ENCODE measurements around the gene ACTL10.
"Not testable (repeated sequence)": the region's sequence is repeated elsewhere in the genome, so short reads cannot be mapped to it uniquely, and the experiment has no call there.

Gene ACTL10

GRCh38 chr20:33700696-33701441 is 34.1 kb downstream of the ACTL10 start:
- not testable (repeated sequence) for H3K27me3 Mint-ChIP-seq (ENCODE audit: low read depth); H3K4me3 Mint-ChIP-seq

GRCh38 chr20:33701629-33702450 is 35.1 kb downstream of the ACTL10 start:
- H3K9me3 Mint-ChIP-seq: peaks cover 3% of the 10 kb centered on the region
- no peak overlapping the region for H3K4me3 Mint-ChIP-seq
- H3K27ac Mint-ChIP-seq: no peak overlapping the region
- peaks cover 8% of the 10 kb centered on the region for H3K36me3 Mint-ChIP-seq (ENCODE audit: low read depth)
- no peaks in the 10 kb centered on the region for H3K4me1 Mint-ChIP-seq (ENCODE audit: low read depth)
- H3K27me3 Mint-ChIP-seq (ENCODE audit: low read depth): no peaks in the 10 kb centered on the region

More at GRCh38 chr20:33700696-33701441, 34.1 kb downstream of the ACTL10 start:
- H3K36me3 Mint-ChIP-seq (ENCODE audit: low read depth); H3K9me3 Mint-ChIP-seq; H3K4me1 Mint-ChIP-seq (ENCODE audit: low read depth); H3K27ac Mint-ChIP-seq: not testable (repeated sequence)

GRCh38 chr20:33702861-33703260 is 36.1 kb downstream of the ACTL10 start:
- Mint-ChIP-seq H3K9me3 (peaks cover 3% of the 10 kb centered on the region), H3K4me1 (ENCODE audit: low read depth) (no peaks in the 10 kb centered on the region), H3K36me3 (ENCODE audit: low read depth) (peaks cover 12% of the 10 kb centered on the region), H3K4me3 (no peak overlapping the region), H3K27ac (no peak overlapping the region), H3K27me3 (ENCODE audit: low read depth) (no peaks in the 10 kb centered on the region)

- Mint-ChIP-seq H3K27ac (no peak overlapping the region), H3K9me3 (no peaks in the 10 kb centered on the region), H3K4me1 (ENCODE audit: low read depth) (no peaks in the 10 kb centered on the region), H3K4me3 (no peak overlapping the region), H3K36me3 (ENCODE audit: low read depth) (peaks cover 11% of the 10 kb centered on the region), H3K27me3 (ENCODE audit: low read depth) (no peaks in the 10 kb centered on the region)
These were observed 36.9 kb downstream of the ACTL10 start for GRCh38 chr20:33703498-33704137.

GRCh38 chr20:33704197-33704924 is 37.6 kb downstream of the ACTL10 start:
- Mint-ChIP-seq H3K36me3 (ENCODE audit: low read depth) (peaks cover 11% of the 10 kb centered on the region), H3K27ac (no peak overlapping the region), H3K27me3 (ENCODE audit: low read depth) (no peaks in the 10 kb centered on the region), H3K4me1 (ENCODE audit: low read depth) (peaks cover 3% of the 10 kb centered on the region), H3K9me3 (no peaks in the 10 kb centered on the region), H3K4me3 (no peak overlapping the region)

- H3K4me3 Mint-ChIP-seq: no peak overlapping the region
- peaks cover 29% of the 10 kb centered on the region for H3K36me3 Mint-ChIP-seq (ENCODE audit: low read depth)
- H3K27me3 Mint-ChIP-seq (ENCODE audit: low read depth): no peaks in the 10 kb centered on the region
- peaks cover 18% of the 10 kb centered on the region for H3K4me1 Mint-ChIP-seq (ENCODE audit: low read depth)
- H3K27ac Mint-ChIP-seq: no peak overlapping the region
- H3K9me3 Mint-ChIP-seq: no peaks in the 10 kb centered on the region
These were observed 40.9 kb downstream of the ACTL10 start for GRCh38 chr20:33707668-33708067.

- Mint-ChIP-seq H3K27ac (peak overlapping the region; percentile 65), H3K4me3 (no peak overlapping the region), H3K4me1 (ENCODE audit: low read depth) (peaks cover 18% of the 10 kb centered on the region), H3K9me3 (no peaks in the 10 kb centered on the region), H3K36me3 (ENCODE audit: low read depth) (peaks cover 34% of the 10 kb centered on the region), H3K27me3 (ENCODE audit: low read depth) (no peaks in the 10 kb centered on the region)
These were observed 42.7 kb downstream of the ACTL10 start for GRCh38 chr20:33709398-33709797.

GRCh38 chr20:33709905-33710541 is 43.3 kb downstream of the ACTL10 start:
- H3K9me3 Mint-ChIP-seq: no peaks in the 10 kb centered on the region
- H3K4me3 Mint-ChIP-seq: no peak overlapping the region
- H3K27me3 Mint-ChIP-seq (ENCODE audit: low read depth): no peaks in the 10 kb centered on the region
- peak overlapping the region; percentile 43 for H3K27ac Mint-ChIP-seq
- peaks cover 18% of the 10 kb centered on the region for H3K4me1 Mint-ChIP-seq (ENCODE audit: low read depth)
- H3K36me3 Mint-ChIP-seq (ENCODE audit: low read depth): peaks cover 33% of the 10 kb centered on the region

GRCh38 chr20:33710681-33711445 is 44.1 kb downstream of the ACTL10 start:
- no peaks in the 10 kb centered on the region for H3K27me3 Mint-ChIP-seq (ENCODE audit: low read depth)
- no peak overlapping the region for H3K4me3 Mint-ChIP-seq
- H3K27ac Mint-ChIP-seq: peak overlapping the region; percentile 47
- peaks cover 18% of the 10 kb centered on the region for H3K4me1 Mint-ChIP-seq (ENCODE audit: low read depth)
- peaks cover 31% of the 10 kb centered on the region for H3K36me3 Mint-ChIP-seq (ENCODE audit: low read depth)
- no peaks in the 10 kb centered on the region for H3K9me3 Mint-ChIP-seq

GRCh38 chr20:33711446-33711738 is 44.6 kb downstream of the ACTL10 start:
- H3K27ac Mint-ChIP-seq: peak overlapping the region; percentile 47
- H3K36me3 Mint-ChIP-seq (ENCODE audit: low read depth): peaks cover 33% of the 10 kb centered on the region
- peaks cover 21% of the 10 kb centered on the region for H3K4me1 Mint-ChIP-seq (ENCODE audit: low read depth)
- no peak overlapping the region for H3K4me3 Mint-ChIP-seq
- H3K9me3 Mint-ChIP-seq: no peaks in the 10 kb centered on the region
- H3K27me3 Mint-ChIP-seq (ENCODE audit: low read depth): no peaks in the 10 kb centered on the region

- Mint-ChIP-seq H3K27me3 (ENCODE audit: low read depth) (no peaks in the 10 kb centered on the region), H3K27ac (no peak overlapping the region), H3K4me1 (ENCODE audit: low read depth) (peaks cover 26% of the 10 kb centered on the region), H3K4me3 (no peak overlapping the region), H3K36me3 (ENCODE audit: low read depth) (peaks cover 33% of the 10 kb centered on the region), H3K9me3 (no peaks in the 10 kb centered on the region)
These were observed 47.2 kb downstream of the ACTL10 start for GRCh38 chr20:33713865-33714367.

- Mint-ChIP-seq H3K4me1 (ENCODE audit: low read depth) (peaks cover 21% of the 10 kb centered on the region), H3K36me3 (ENCODE audit: low read depth) (peaks cover 21% of the 10 kb centered on the region), H3K9me3 (peaks cover 3% of the 10 kb centered on the region), H3K27me3 (ENCODE audit: low read depth) (no peaks in the 10 kb centered on the region), H3K4me3 (no peak overlapping the region), H3K27ac (no peak overlapping the region)
These were observed 49.8 kb downstream of the ACTL10 start for GRCh38 chr20:33716498-33716897.

Data from T-helper 1 cell treated with Interleukin-12 subunit alpha and Interleukin-12 subunit beta and Interleukin-4 antibody, amounts not matched to agents 30 μg/mL and 1 μg/mL, for 36 hours (primary cell).